K562 (cell line): Measurements from ENCODE around the gene RNF167. TPM values are rescaled to one million over a fixed set of nuclear protein-coding genes. Genes with fewer than 3 reads are reported as not detected.

ENCODE experiments used
- CBFA2T3 ChIP-seq: fragments of 450-650 bp; IDR thresholded peaks from 2 replicates; pipeline ENCODE4 v1.6.1; 2017
- CBX2 ChIP-seq: fragments of 200-600 bp; sonication (generic); IDR thresholded peaks from one replicate; pipeline ENCODE4 v1.6.1; 2012; ENCODE audit warnings: mild to moderate bottlenecking, low read length, inconsistent platforms; ENCODE audit not compliant: insufficient read depth, poor library complexity, severe bottlenecking
- CBX3 ChIP-seq, 2 experiments: IDR thresholded peaks; 1 replicate in 1 of 2; 2 replicates in 1 of 2; pipeline ENCODE4 v1.6.1; 2012; ENCODE audit warnings: inconsistent platforms in 2 of 2, low read length in 2 of 2, borderline replicate concordance in 1 of 2, control low read depth in 1 of 2
- CBX5 ChIP-seq: IDR thresholded peaks from 2 replicates; pipeline ENCODE4 v1.6.1; 2014; ENCODE audit warnings: low read depth, borderline replicate concordance
- CEBPB ChIP-seq: fragments of 450-650 bp; IDR thresholded peaks from 2 replicates; pipeline ENCODE4 v1.6.1; 2016; ENCODE audit warnings: missing genetic modification characterization, missing compliant biosample characterization
- CEBPZ ChIP-seq: fragments of 150-350 bp; IDR thresholded peaks from 2 replicates; pipeline ENCODE4 v1.6.1; 2014; ENCODE audit warnings: low read depth, mild to moderate bottlenecking, low read length, borderline replicate concordance
- EP400 ChIP-seq: fragments of 450-650 bp; IDR thresholded peaks from 2 replicates; pipeline ENCODE4 v1.6.1; 2017; ENCODE audit warnings: antibody characterized with exemption, mild to moderate bottlenecking, moderate library complexity
- FOS ChIP-seq: IDR thresholded peaks from 3 replicates; pipeline ENCODE4 v1.6.1; 2011; ENCODE audit not compliant: insufficient read length; ENCODE audit errors: extremely low read depth
- HES1 ChIP-seq: fragments of 450-650 bp; IDR thresholded peaks from 2 replicates; pipeline ENCODE4 v1.6.1; 2016; ENCODE audit warnings: low read depth, mild to moderate bottlenecking, moderate library complexity
- KAT7 ChIP-seq: sonication (generic); formaldehyde crosslinking; IDR thresholded peaks from 2 replicates; pipeline ENCODE4 v1.8.0; 2022; ENCODE audit warnings: missing genetic modification reagents, mild to moderate bottlenecking, borderline replicate concordance
- KLF10 ChIP-seq: fragments of 250-450 bp; sonication (Bioruptor Pico); IDR thresholded peaks from 2 replicates; pipeline ENCODE4 v1.6.1; 2021; ENCODE audit warnings: matching md5 sums
- MTA2 ChIP-seq: fragments of 450-650 bp; IDR thresholded peaks from 2 replicates; pipeline ENCODE4 v1.6.1; 2016; ENCODE audit warnings: low read depth
- RAD51 ChIP-seq: fragments of 450-650 bp; IDR thresholded peaks from 2 replicates; pipeline ENCODE4 v1.7.1; 2016; ENCODE audit warnings: low read depth, mild to moderate bottlenecking, borderline replicate concordance
- RB1 ChIP-seq: fragments of 450-650 bp; IDR thresholded peaks from 2 replicates; pipeline ENCODE4 v1.6.1; 2017; ENCODE audit warnings: low read depth, mild to moderate bottlenecking
- RFX5 ChIP-seq: IDR thresholded peaks from 2 replicates; pipeline ENCODE4 v1.6.1; 2011; ENCODE audit warnings: low read depth, mild to moderate bottlenecking, improper control_type of control experiment, low read length
- USF2 ChIP-seq: sonication (generic); formaldehyde crosslinking; IDR thresholded peaks from 2 replicates; pipeline ENCODE4 v1.5.0; 2020; ENCODE audit warnings: missing genetic modification reagents
- XRCC3 ChIP-seq: fragments of 450-650 bp; IDR thresholded peaks from 2 replicates; pipeline ENCODE4 v1.6.1; 2017; ENCODE audit warnings: mild to moderate bottlenecking, moderate library complexity
- ZC3H4 ChIP-seq: sonication (generic); formaldehyde crosslinking; IDR thresholded peaks from 2 replicates; pipeline ENCODE4 v1.9.0; 2021; ENCODE audit warnings: missing genetic modification reagents, borderline replicate concordance
- ZNF277 ChIP-seq: fragments of 250-450 bp; sonication (Bioruptor Pico); IDR thresholded peaks from 2 replicates; pipeline ENCODE4 v1.8.0; 2022; ENCODE audit warnings: inconsistent platforms, mild to moderate bottlenecking, moderate library complexity, borderline replicate concordance
- ZNF512 ChIP-seq: IDR thresholded peaks from 2 replicates; pipeline ENCODE4 v1.6.1; 2016; ENCODE audit warnings: missing genetic modification characterization, missing compliant biosample characterization
- ZNF561 ChIP-seq: fragments of 450-650 bp; formaldehyde crosslinking; conservative IDR thresholded peaks from 2 replicates; pipeline ENCODE4 v1.4.0; 2020; ENCODE audit warnings: mild to moderate bottlenecking, moderate library complexity
- polyA plus RNA-seq, 8 experiments: library from polyadenylated mRNA; depleted of rRNA in 4 of 8; stranded (reverse) in 5 of 8; unstranded in 3 of 8; fragments of >200 nt; fragmentation: Nextera tagmentation in 2 of 8; fragmentation: Illumina TruSeq in 1 of 8; extraction: Ambion mirVana in 2 of 8; extraction: Trizol in 1 of 8; gene quantifications; 2 replicates each; pipeline versions ENCODE4 v1.2.1 to v1.2.3, GENCODE V29; 2011 to 2014; ENCODE audit warnings: inconsistent platforms in 1 of 8, missing spikeins in 1 of 8
- total RNA-seq, 7 experiments: library from RNA; depleted of rRNA in 6 of 7; stranded (reverse); fragments of >200 nt in 6 of 7; fragmentation: Illumina TruSeq in 2 of 7; extraction: Trizol in 2 of 7; gene quantifications; 2 replicates each; pipeline versions ENCODE4 v1.2.1 to v1.2.3, GENCODE V29; 2011 to 2021; ENCODE audit warnings: low replicate concordance in 1 of 7

RNF167 gene
- total and polyA plus RNA-seq, 9 of the 15 experiments (the other 6 are each of a cell fraction or from before 2014, with no cell fraction given), result 16.5 to 143 (median 45.5) TPM

- TF ChIP-seq USF2 (CRISPR knock-in tag), result no peak
- TF ChIP-seq HES1, result no peak
- no peak for TF ChIP-seq ZNF512 (tag)
- no peak for TF ChIP-seq ZNF561 (CRISPR knock-in tag)
- no peak for TF ChIP-seq CEBPB (tag)
- TF ChIP-seq CBX5, result no peak
- TF ChIP-seq RB1, result no peak
- TF ChIP-seq MTA2, result no peak
- no peak for TF ChIP-seq ZC3H4
- peak; percentile 37 for TF ChIP-seq FOS
- no peak for TF ChIP-seq ZNF277 (CRISPR knock-in tag)
- TF ChIP-seq EP400, result no peak
- TF ChIP-seq CBX3 (IDR thresholded peaks at IDR 0.05; ENCODE audit: borderline replicate concordance in 1 of 2, low read length in 2 of 2), result no peak
- no peak for TF ChIP-seq CBX2
- no peak for TF ChIP-seq KAT7 (CRISPR knock-in tag)
- no peak for TF ChIP-seq RAD51
- TF ChIP-seq CEBPZ, result no peak
- no peak for TF ChIP-seq RFX5
- no peak for TF ChIP-seq XRCC3
- peak; percentile 20; the same call in 1 of the 2 replicates for TF ChIP-seq CBFA2T3
- no peak for TF ChIP-seq KLF10
These were observed 5.3 kb downstream of the RNF167 start (continued) for GRCh38 chr17:4945176-4945943.
